Astrocyte (in vitro differentiated cells and primary cell): ENCODE measurements around the gene BCL7B. TPM values are rescaled to one million over a fixed set of nuclear protein-coding genes. Genes with fewer than 3 reads are reported as not detected.

Experiments
- DNase-seq: peaks from one replicate; pipeline ENCODE4 v3.0.0-alpha.2; 2010; ENCODE audit warnings: low read depth
- FAIRE-seq: peaks from 2 replicates; lab custom pipeline; 2011; peaks lifted over from hg19 to GRCh38; lab: Jason Lieb, UNC
- H2AFZ ChIP-seq: 2 replicates; pipeline ENCODE4 v1.6.0; 2012; ENCODE audit warnings: low read depth, low read length, inconsistent platforms
- H3K27ac ChIP-seq: 2 replicates; pipeline ENCODE4 v1.5.1; 2011; ENCODE audit warnings: low read depth, low read length, inconsistent platforms
- H3K27me3 ChIP-seq: 2 replicates; pipeline ENCODE4 v1.6.0; 2011; ENCODE audit warnings: low read length, inconsistent platforms; ENCODE audit not compliant: insufficient read depth
- H3K36me3 ChIP-seq: 2 replicates; pipeline ENCODE4 v1.5.1; 2011; ENCODE audit warnings: low read length, inconsistent platforms; ENCODE audit not compliant: insufficient read depth
- H3K4me1 ChIP-seq: 2 replicates; pipeline ENCODE4 v1.5.1; 2011; ENCODE audit warnings: low read length, inconsistent platforms; ENCODE audit not compliant: insufficient read depth
- H3K4me2 ChIP-seq: 2 replicates; pipeline ENCODE4 v1.6.0; 2012; ENCODE audit warnings: low read length, inconsistent platforms
- H3K4me3 ChIP-seq: 2 replicates; pipeline ENCODE4 v1.5.1; 2011; ENCODE audit warnings: low read depth, mild to moderate bottlenecking, low read length, inconsistent platforms; ENCODE audit not compliant: insufficient read depth
- H3K79me2 ChIP-seq: 2 replicates; pipeline ENCODE4 v1.6.0; 2012; ENCODE audit warnings: mild to moderate bottlenecking, low read length, inconsistent platforms; ENCODE audit not compliant: insufficient read depth
- H3K9ac ChIP-seq: 2 replicates; pipeline ENCODE4 v1.6.0; 2012; ENCODE audit warnings: mild to moderate bottlenecking, low read length, inconsistent platforms
- H3K9me3 ChIP-seq: 2 replicates; pipeline ENCODE4 v1.5.1; 2012; ENCODE audit warnings: low read depth, mild to moderate bottlenecking, low read length, inconsistent platforms; ENCODE audit not compliant: insufficient read depth
- H4K20me1 ChIP-seq: 2 replicates; pipeline ENCODE4 v1.6.0; 2012; ENCODE audit warnings: low read length, inconsistent platforms; ENCODE audit not compliant: insufficient read depth
- H3K27ac Mint-ChIP-seq: one replicate; pipeline ENCODE4 v1.8.0; 2021; ENCODE audit warnings: mild to moderate bottlenecking, mixed read lengths; ENCODE audit not compliant: unreplicated experiment
- H3K27me3 Mint-ChIP-seq: one replicate; pipeline ENCODE4 v1.8.0; 2021; ENCODE audit warnings: low read depth, mixed read lengths; ENCODE audit not compliant: unreplicated experiment
- H3K36me3 Mint-ChIP-seq: one replicate; pipeline ENCODE4 v1.8.0; 2021; ENCODE audit warnings: low read depth, mixed read lengths; ENCODE audit not compliant: unreplicated experiment
- H3K4me1 Mint-ChIP-seq: one replicate; pipeline ENCODE4 v1.8.0; 2021; ENCODE audit warnings: low read depth, mixed read lengths; ENCODE audit not compliant: unreplicated experiment
- H3K4me3 Mint-ChIP-seq: one replicate; pipeline ENCODE4 v1.8.0; 2021; ENCODE audit warnings: mild to moderate bottlenecking, moderate library complexity, mixed read lengths; ENCODE audit not compliant: unreplicated experiment
- H3K9me3 Mint-ChIP-seq: one replicate; pipeline ENCODE4 v1.8.0; 2021; ENCODE audit warnings: mild to moderate bottlenecking, mixed read lengths; ENCODE audit not compliant: unreplicated experiment
- CTCF ChIP-seq: IDR thresholded peaks from 2 replicates; pipeline ENCODE4 v1.5.1; 2011; ENCODE audit warnings: low read depth, mild to moderate bottlenecking, inconsistent platforms, low read length, moderate library complexity; ENCODE audit not compliant: insufficient read depth
- EZH2 ChIP-seq: IDR thresholded peaks from 2 replicates; pipeline ENCODE4 v1.6.1; 2012; ENCODE audit warnings: mild to moderate bottlenecking, low read length, inconsistent platforms; ENCODE audit not compliant: insufficient read depth
- total RNA-seq: library from RNA; stranded (reverse); gene quantifications from 2 replicates; pipeline ENCODE4 v1.2.1, GENCODE V29; 2021

The BCL7B gene
- total RNA-seq, 1 donor from 2014 or later, result 30.1 TPM

- no peaks in the 10 kb centered on the region for H3K27me3 ChIP-seq
- no peak overlapping the region for H3K27ac Mint-ChIP-seq
- no peak overlapping the region for H3K4me3 Mint-ChIP-seq
- no peak overlapping the region for H3K4me2 ChIP-seq
- no peaks in the 10 kb centered on the region for H3K27me3 Mint-ChIP-seq
- no peaks in the 10 kb centered on the region for H3K4me1 Mint-ChIP-seq
- H3K9me3 Mint-ChIP-seq, result no peaks in the 10 kb centered on the region
- FAIRE-seq (no peak), DNase-seq (no peak)
- H3K9ac ChIP-seq, result no peak overlapping the region
- no peak overlapping the region for H2AFZ ChIP-seq
- no peaks in the 10 kb centered on the region for H3K4me1 ChIP-seq
- peaks cover 10% of the 10 kb centered on the region for H3K36me3 Mint-ChIP-seq
- TF ChIP-seq EZH2 (no peak), CTCF (no peak)
- H4K20me1 ChIP-seq, result peaks cover 29% of the 10 kb centered on the region
- no peak overlapping the region for H3K27ac ChIP-seq
- no peaks in the 10 kb centered on the region for H3K79me2 ChIP-seq
- H3K9me3 ChIP-seq, result no peaks in the 10 kb centered on the region
- peaks cover 20% of the 10 kb centered on the region for H3K36me3 ChIP-seq
- no peak overlapping the region for H3K4me3 ChIP-seq
These were observed 8.3 kb upstream of the BCL7B start for GRCh38 chr7:73565675-73566340.

- Histone ChIP-seq H3K79me2 (peaks cover 17% of the 10 kb centered on the region), H3K9me3 (no peaks in the 10 kb centered on the region), H3K27ac (peak overlapping the region; percentile 47), H3K4me2 (peak overlapping the region; percentile 69), H3K4me1 (peaks cover 11% of the 10 kb centered on the region), H3K36me3 (no peaks in the 10 kb centered on the region), H3K27me3 (no peaks in the 10 kb centered on the region), H3K9ac (peak overlapping the region; percentile 16), H4K20me1 (peaks cover 16% of the 10 kb centered on the region), H3K4me3 (no peak overlapping the region), H2AFZ (peak overlapping the region; percentile 55)
- Mint-ChIP-seq H3K27ac (peak overlapping the region; percentile 83), H3K4me3 (peak overlapping the region; percentile 43), H3K36me3 (no peaks in the 10 kb centered on the region), H3K4me1 (peaks cover 17% of the 10 kb centered on the region), H3K27me3 (peaks cover 3% of the 10 kb centered on the region), H3K9me3 (no peaks in the 10 kb centered on the region)
- TF ChIP-seq EZH2, result no peak
- TF ChIP-seq CTCF, result no peak
- FAIRE-seq (no peak), DNase-seq (peak; percentile 83)
These were observed 2.8 kb upstream of the BCL7B start for GRCh38 chr7:73560109-73560835.

- Mint-ChIP-seq H3K36me3 (peaks cover under 1% of the 10 kb centered on the region), H3K27me3 (peaks cover 3% of the 10 kb centered on the region), H3K4me1 (peaks cover 17% of the 10 kb centered on the region), H3K4me3 (peak overlapping the region; percentile 93), H3K27ac (peak overlapping the region; percentile 77), H3K9me3 (no peaks in the 10 kb centered on the region)
- H3K9ac ChIP-seq, result peak overlapping the region; percentile 99
- H3K27me3 ChIP-seq, result no peaks in the 10 kb centered on the region
- H3K36me3 ChIP-seq, result peaks cover 7% of the 10 kb centered on the region
- peak overlapping the region; percentile 98 for H3K27ac ChIP-seq
- H3K4me3 ChIP-seq, result peak overlapping the region; percentile 77
- no peaks in the 10 kb centered on the region for H3K9me3 ChIP-seq
- peaks cover 48% of the 10 kb centered on the region for H3K79me2 ChIP-seq
- peak; percentile 77 for DNase-seq
- H2AFZ ChIP-seq, result peak overlapping the region; percentile 73
- TF ChIP-seq EZH2, result no peak
- H4K20me1 ChIP-seq, result peaks cover 46% of the 10 kb centered on the region
- no peak for FAIRE-seq
- peak overlapping the region; percentile 86 for H3K4me2 ChIP-seq
- peaks cover 11% of the 10 kb centered on the region for H3K4me1 ChIP-seq
These were observed 438 bp downstream of the BCL7B start for GRCh38 chr7:73557108-73557396.
